ENCODE data around the gene ZBTB7C. TPM values are rescaled to one million over a fixed set of nuclear protein-coding genes. Genes with fewer than 3 reads are reported as not detected.

Gene ZBTB7C
- total RNA-seq, 1 experiment from 2014 or later, result 0.35 TPM

GRCh38 chr18:48419277-48420022 lies 10.3 kb upstream of the ZBTB7C start:
- DNase-seq (ENCODE audit: extremely low read depth, low read depth), result no peak

- DNase-seq (ENCODE audit: extremely low read depth, low read depth), result no peak
Observed at GRCh38 chr18:48418539-48419276, 9.5 kb upstream of the ZBTB7C start.

- DNase-seq (ENCODE audit: extremely low read depth, low read depth), result no peak
Observed at GRCh38 chr18:48417985-48418384, 8.8 kb upstream of the ZBTB7C start.

- no peak for DNase-seq (ENCODE audit: extremely low read depth, low read depth)
Observed at GRCh38 chr18:48413342-48413741, 4.2 kb upstream of the ZBTB7C start.

GRCh38 chr18:48412339-48412929 lies 3.3 kb upstream of the ZBTB7C start:
- peak; percentile 38 for DNase-seq (ENCODE audit: extremely low read depth, low read depth)

GRCh38 chr18:48410095-48410920 lies 1.1 kb upstream of the ZBTB7C start:
- DNase-seq (ENCODE audit: extremely low read depth, low read depth), result peak; percentile 74

GRCh38 chr18:48409591-48410094 lies 460 bp upstream of the ZBTB7C start:
- DNase-seq (ENCODE audit: extremely low read depth, low read depth), result no peak

- no peak for DNase-seq (ENCODE audit: extremely low read depth, low read depth)
Observed at GRCh38 chr18:48408111-48408726, 964 bp downstream of the ZBTB7C start.

- DNase-seq (ENCODE audit: extremely low read depth, low read depth), result no peak
Observed at GRCh38 chr18:48407358-48407757, 1.8 kb downstream of the ZBTB7C start.

- DNase-seq (ENCODE audit: extremely low read depth, low read depth), result no peak
Observed at GRCh38 chr18:48405978-48406377, 3.2 kb downstream of the ZBTB7C start.

- no peak for DNase-seq (ENCODE audit: extremely low read depth, low read depth)
Observed at GRCh38 chr18:48404716-48405507, 4.3 kb downstream of the ZBTB7C start.

- no peak for DNase-seq (ENCODE audit: extremely low read depth, low read depth)
Observed at GRCh38 chr18:48402953-48403352, 6.2 kb downstream of the ZBTB7C start.

- no peak for DNase-seq (ENCODE audit: extremely low read depth, low read depth)
Observed at GRCh38 chr18:48399303-48400075, 9.7 kb downstream of the ZBTB7C start.

- DNase-seq (ENCODE audit: extremely low read depth, low read depth), result no peak
Observed at GRCh38 chr18:48398074-48398473, 11.1 kb downstream of the ZBTB7C start.

- no peak for DNase-seq (ENCODE audit: extremely low read depth, low read depth)
Observed at GRCh38 chr18:48397021-48397420, 12.2 kb downstream of the ZBTB7C start.

GRCh38 chr18:48396561-48396960 lies 12.6 kb downstream of the ZBTB7C start:
- no peak for DNase-seq (ENCODE audit: extremely low read depth, low read depth)

GRCh38 chr18:48395646-48396045 lies 13.5 kb downstream of the ZBTB7C start:
- no peak for DNase-seq (ENCODE audit: extremely low read depth, low read depth)

GRCh38 chr18:48394176-48394575 lies 15.0 kb downstream of the ZBTB7C start:
- no peak for DNase-seq (ENCODE audit: extremely low read depth, low read depth)

- no peak for DNase-seq (ENCODE audit: extremely low read depth, low read depth)
Observed at GRCh38 chr18:48393776-48394175, 15.4 kb downstream of the ZBTB7C start.

Data from NCI-H460 (cell line).